A673 (cell line): Measurements from ENCODE around the gene PI16. TPM values are rescaled to one million over a fixed set of nuclear protein-coding genes. Genes with fewer than 3 reads are reported as not detected.

Source experiments
- BruUV-seq: library from RNA; stranded (reverse); fragments of 400-500 nt; replicated peaks from 2 replicates; lab custom pipeline; 2021; lab: Mats Ljungman, UMichigan
- CTCF ChIA-PET: fragments of 300-600 bp; sonication (Branson Sonifier 250); formaldehyde crosslinking; loops from one replicate; lab custom pipeline; 2022; ENCODE audit warnings: antibody characterized with exemption; lab: Charles Lee
- POLR2A ChIA-PET: fragments of 300-600 bp; sonication (Branson Sonifier 250); formaldehyde crosslinking; loops from one replicate; lab custom pipeline; 2022; ENCODE audit warnings: antibody characterized with exemption; ENCODE audit not compliant: low non-redundant PET; lab: Charles Lee
- DNase-seq: peaks from one replicate; pipeline ENCODE4 v3.0.0-alpha.2; 2015; ENCODE audit warnings: low spot score
- H3K27ac ChIP-seq: fragments of 200-600 bp; sonication (generic); 2 replicates; pipeline ENCODE4 v1.5.1; 2016; ENCODE audit warnings: mixed run types, low read depth, mild to moderate bottlenecking, mixed read lengths, antibody characterized with exemption, low read length; ENCODE audit not compliant: poor library complexity, severe bottlenecking
- H3K27me3 ChIP-seq: fragments of 200-600 bp; sonication (generic); replicated peaks from 2 replicates; pipeline ENCODE4 v1.6.1; 2017; ENCODE audit warnings: mixed run types, low read depth, mild to moderate bottlenecking, mixed read lengths, antibody characterized with exemption, low read length; ENCODE audit not compliant: insufficient read depth, poor library complexity
- H3K36me3 ChIP-seq: fragments of 200-600 bp; sonication (generic); 2 replicates; pipeline ENCODE4 v1.6.1; 2016; ENCODE audit warnings: mixed run types, mild to moderate bottlenecking, mixed read lengths, antibody characterized with exemption, low read length; ENCODE audit not compliant: insufficient read depth, poor library complexity, severe bottlenecking
- H3K4me1 ChIP-seq: fragments of 200-600 bp; sonication (generic); 2 replicates; pipeline ENCODE4 v1.6.1; 2017; ENCODE audit warnings: mixed run types, mild to moderate bottlenecking, mixed read lengths, antibody characterized with exemption, low read length; ENCODE audit not compliant: insufficient read depth, poor library complexity, severe bottlenecking
- H3K4me3 ChIP-seq: fragments of 200-600 bp; sonication (generic); 2 replicates; pipeline ENCODE4 v1.5.1; 2016; ENCODE audit warnings: low read depth, mixed run types, mild to moderate bottlenecking, mixed read lengths, low read length; ENCODE audit not compliant: poor library complexity, severe bottlenecking
- H3K9me3 ChIP-seq: fragments of 200-600 bp; sonication (generic); 2 replicates; pipeline ENCODE4 v1.6.1; 2016; ENCODE audit warnings: mixed run types, low read depth, mild to moderate bottlenecking, mixed read lengths, antibody characterized with exemption, low read length; ENCODE audit not compliant: poor library complexity, severe bottlenecking
- EZH2 ChIP-seq: fragments of 200-600 bp; sonication (generic); IDR thresholded peaks from 2 replicates; pipeline ENCODE4 v1.6.1; 2017; ENCODE audit warnings: borderline replicate concordance, low read depth, mild to moderate bottlenecking, mixed read lengths, antibody characterized with exemption, low read length; ENCODE audit not compliant: poor library complexity, severe bottlenecking
- intact Hi-C: fragments of 100-400 bp; cut with micrococcal nuclease; formaldehyde crosslinking; loops from one replicate; pipeline ENCODE4 v1.10.0; 2022; ENCODE audit not compliant: unreplicated experiment
- total RNA-seq: library from RNA; stranded (reverse); gene quantifications from 2 replicates; pipeline ENCODE4 v1.2.3, GENCODE V29; 2021
- TF ChIP-seq, protein P1 (sequence below): fragments of 300-800, 200-600 bp; sonication (generic); conservative IDR thresholded peaks from 2 replicates; pipeline ENCODE4 v1.5.1; 2017; ENCODE audit warnings: low read depth, mild to moderate bottlenecking, antibody characterized with exemption, low read length, moderate library complexity, mixed read lengths

PI16 gene
- total RNA-seq, 1 experiment from 2014 or later = not detected

DNA sequence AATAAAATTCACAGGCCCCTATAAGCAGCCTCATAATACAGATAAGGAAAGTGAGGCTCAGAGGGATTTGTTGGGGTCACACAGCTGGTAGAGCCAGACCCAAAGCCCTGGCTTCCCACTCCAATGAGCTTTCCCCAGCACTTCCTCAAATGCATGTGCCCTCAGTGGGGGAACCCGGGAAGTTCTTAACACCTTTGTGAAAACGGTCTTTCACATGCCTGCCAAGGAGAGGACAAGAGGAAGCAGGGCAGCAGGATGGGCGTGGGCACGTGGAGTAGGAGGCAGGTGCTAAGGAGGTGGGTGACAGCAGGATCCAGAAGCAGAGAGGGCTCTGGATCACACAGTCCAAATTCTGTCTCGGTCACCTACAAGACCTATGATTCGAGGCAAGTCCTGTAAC lies 598 bp downstream of the PI16 start:
- intact Hi-C loops = no loop called here
- no TSS peak for BruUV-seq
- ChIA-PET CTCF (no interaction called here), POLR2A (no interaction called here)
- DNase-seq = no peak
- no peaks in the 10 kb centered on the region for H3K4me1 ChIP-seq
- no peaks in the 10 kb centered on the region for H3K9me3 ChIP-seq
- no peaks in the 10 kb centered on the region for H3K36me3 ChIP-seq
- no peaks in the 10 kb centered on the region for H3K27me3 ChIP-seq
- no peak overlapping the region for H3K4me3 ChIP-seq
- no peak overlapping the region for H3K27ac ChIP-seq
- TF ChIP-seq, protein P1, sequence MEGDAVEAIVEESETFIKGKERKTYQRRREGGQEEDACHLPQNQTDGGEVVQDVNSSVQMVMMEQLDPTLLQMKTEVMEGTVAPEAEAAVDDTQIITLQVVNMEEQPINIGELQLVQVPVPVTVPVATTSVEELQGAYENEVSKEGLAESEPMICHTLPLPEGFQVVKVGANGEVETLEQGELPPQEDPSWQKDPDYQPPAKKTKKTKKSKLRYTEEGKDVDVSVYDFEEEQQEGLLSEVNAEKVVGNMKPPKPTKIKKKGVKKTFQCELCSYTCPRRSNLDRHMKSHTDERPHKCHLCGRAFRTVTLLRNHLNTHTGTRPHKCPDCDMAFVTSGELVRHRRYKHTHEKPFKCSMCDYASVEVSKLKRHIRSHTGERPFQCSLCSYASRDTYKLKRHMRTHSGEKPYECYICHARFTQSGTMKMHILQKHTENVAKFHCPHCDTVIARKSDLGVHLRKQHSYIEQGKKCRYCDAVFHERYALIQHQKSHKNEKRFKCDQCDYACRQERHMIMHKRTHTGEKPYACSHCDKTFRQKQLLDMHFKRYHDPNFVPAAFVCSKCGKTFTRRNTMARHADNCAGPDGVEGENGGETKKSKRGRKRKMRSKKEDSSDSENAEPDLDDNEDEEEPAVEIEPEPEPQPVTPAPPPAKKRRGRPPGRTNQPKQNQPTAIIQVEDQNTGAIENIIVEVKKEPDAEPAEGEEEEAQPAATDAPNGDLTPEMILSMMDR = no peak
- no peak for TF ChIP-seq EZH2

DNA sequence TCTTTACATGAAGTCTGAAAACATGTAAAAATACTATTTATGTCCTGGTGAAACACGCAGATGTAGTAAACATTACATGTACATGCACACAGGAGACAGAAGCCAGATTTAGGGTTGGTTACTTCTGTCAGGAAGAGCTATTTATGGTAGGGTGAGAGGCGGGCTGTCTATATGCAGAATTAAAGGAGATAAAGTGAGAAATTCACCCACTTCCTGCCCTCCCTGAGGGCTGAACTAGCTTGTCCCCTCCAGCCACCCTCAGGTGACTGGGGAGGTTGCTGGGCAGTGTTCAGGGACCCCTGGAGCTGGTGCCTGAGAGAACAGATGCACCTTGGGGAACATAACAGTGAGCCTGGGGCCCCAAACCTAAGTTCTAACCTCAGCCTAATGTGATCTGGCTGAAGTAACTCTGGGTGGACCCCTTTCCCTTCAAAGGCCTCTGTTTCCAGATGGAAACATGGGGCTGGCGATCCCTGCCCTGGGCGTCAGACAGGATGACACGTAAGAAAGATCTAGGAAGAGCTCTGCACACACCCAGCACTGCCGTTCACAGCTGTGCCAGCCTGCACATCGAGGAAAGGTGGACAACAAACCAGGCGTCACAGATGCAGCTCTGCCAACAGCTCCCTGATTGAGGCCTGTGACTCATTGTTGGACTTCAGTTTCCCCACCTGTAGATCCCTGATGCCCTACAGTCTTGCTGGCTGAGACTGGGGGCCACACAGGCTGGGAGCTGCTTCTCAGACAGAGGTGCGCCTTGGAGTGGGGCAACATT lies 1.3 kb downstream of the PI16 start:
- Histone ChIP-seq H3K36me3 (no peaks in the 10 kb centered on the region), H3K4me3 (no peak overlapping the region), H3K4me1 (no peaks in the 10 kb centered on the region), H3K27ac (no peak overlapping the region), H3K9me3 (no peaks in the 10 kb centered on the region), H3K27me3 (no peaks in the 10 kb centered on the region)
- POLR2A ChIA-PET = no interaction called here
- BruUV-seq = no TSS peak
- CTCF ChIA-PET = no interaction called here
- intact Hi-C loops = no loop called here
- no peak for DNase-seq
- TF ChIP-seq EZH2 = no peak
- TF ChIP-seq, protein P1 = no peak

GRCh38 chr6:36956446-36956820 lies 1.9 kb downstream of the PI16 start:
- intact Hi-C loops = no loop called here
- POLR2A ChIA-PET = no interaction called here
- no TSS peak for BruUV-seq
- Histone ChIP-seq H3K4me3 (no peak overlapping the region), H3K27me3 (no peaks in the 10 kb centered on the region), H3K36me3 (no peaks in the 10 kb centered on the region), H3K4me1 (no peaks in the 10 kb centered on the region), H3K27ac (no peak overlapping the region), H3K9me3 (no peaks in the 10 kb centered on the region)
- no peak for DNase-seq
- TF ChIP-seq, protein P1 = no peak
- TF ChIP-seq EZH2 = no peak
- CTCF ChIA-PET = no interaction called here
